Osteoblast (primary cell): ENCODE results near the gene SOBP. TPM values are rescaled to one million over a fixed set of nuclear protein-coding genes. Genes with fewer than 3 reads are reported as not detected.

Experiments
- DNase-seq: peaks from one replicate; pipeline ENCODE4 v3.0.0; 2011; ENCODE audit warnings: low spot score, mixed read lengths; ENCODE audit not compliant: insufficient read length; ENCODE audit errors: missing footprints
- H2AFZ ChIP-seq: 2 replicates; pipeline ENCODE4 v1.6.0; 2011; ENCODE audit warnings: mild to moderate bottlenecking, low read length
- H3K27ac ChIP-seq: 2 replicates; pipeline ENCODE4 v1.5.1; 2011; ENCODE audit warnings: mild to moderate bottlenecking, low read depth, low read length, moderate library complexity
- H3K27me3 ChIP-seq: 2 replicates; pipeline ENCODE4 v1.6.0; 2012; ENCODE audit warnings: mild to moderate bottlenecking, control low read depth, inconsistent platforms, low read length, moderate library complexity; ENCODE audit not compliant: insufficient read depth
- H3K36me3 ChIP-seq: 2 replicates; pipeline ENCODE4 v1.5.1; 2011; ENCODE audit warnings: mild to moderate bottlenecking, low read length, control low read depth, moderate library complexity; ENCODE audit not compliant: insufficient read depth
- H3K4me1 ChIP-seq: 2 replicates; pipeline ENCODE4 v1.5.1; 2011; ENCODE audit warnings: mild to moderate bottlenecking, low read length, control low read depth, moderate library complexity; ENCODE audit not compliant: insufficient read depth
- H3K4me2 ChIP-seq: 2 replicates; pipeline ENCODE4 v1.6.0; 2011; ENCODE audit warnings: mild to moderate bottlenecking, low read length; ENCODE audit not compliant: insufficient read depth
- H3K4me3 ChIP-seq: fragments of 200-600 bp; sonication (generic); 3 replicates; pipeline ENCODE4 v1.5.1; 2012; ENCODE audit warnings: mild to moderate bottlenecking, low read length, inconsistent platforms; ENCODE audit not compliant: insufficient read depth
- H3K79me2 ChIP-seq: 2 replicates; pipeline ENCODE4 v1.6.0; 2012; ENCODE audit warnings: mild to moderate bottlenecking, low read length, control low read depth, inconsistent platforms; ENCODE audit not compliant: insufficient read depth
- H3K9me3 ChIP-seq: 2 replicates; pipeline ENCODE4 v1.5.1; 2011; ENCODE audit warnings: low read depth, low read length, control low read depth
- H4K20me1 ChIP-seq: 2 replicates; pipeline ENCODE4 v1.6.0; 2012; ENCODE audit warnings: mild to moderate bottlenecking, low read length, control low read depth; ENCODE audit not compliant: insufficient read depth
- CTCF ChIP-seq: IDR thresholded peaks from 2 replicates; pipeline ENCODE4 v1.5.1; 2011; ENCODE audit warnings: mild to moderate bottlenecking, low read depth, low read length, moderate library complexity; ENCODE audit errors: extremely low read depth
- total RNA-seq: library from RNA; depleted of rRNA; stranded (reverse); fragments of >200 nt; gene quantifications from 2 replicates; pipeline ENCODE4 v1.2.3, GENCODE V29; 2012

SOBP gene
- total RNA-seq, 1 donor: 3.6 TPM

DNA sequence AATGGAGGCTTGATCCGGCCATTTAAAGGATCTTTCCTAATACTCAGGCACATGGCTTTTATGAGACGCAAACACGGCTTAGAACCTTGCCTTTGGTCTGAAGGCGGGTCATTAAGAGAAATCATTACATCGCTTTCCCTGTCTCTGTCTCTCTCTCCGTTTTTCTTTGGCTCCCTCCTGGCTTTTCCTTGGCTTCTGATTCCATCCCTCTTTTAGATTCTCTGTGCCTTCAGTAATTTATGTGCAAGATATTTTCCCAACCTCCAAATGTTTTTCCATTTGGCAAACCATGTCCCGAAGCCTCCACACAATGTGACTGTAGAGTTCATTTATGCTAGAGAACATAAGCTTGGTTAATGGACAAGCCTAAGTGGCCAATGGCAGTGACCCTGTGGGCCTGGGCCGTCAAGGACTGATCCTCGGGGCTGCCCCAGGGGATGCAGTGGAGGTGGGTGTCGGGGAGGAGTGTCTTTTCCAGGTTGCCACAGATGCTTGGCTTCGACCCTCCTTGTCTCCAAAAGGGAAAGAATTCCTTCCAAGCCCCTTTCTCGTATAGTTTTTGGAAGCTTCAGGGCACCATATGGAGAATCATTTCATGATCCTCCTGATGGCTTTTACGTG is 177.2 kb downstream of the SOBP start:
- H3K9me3 ChIP-seq: no peaks in the 10 kb centered on the region
- TF ChIP-seq CTCF: no peak
- H3K27me3 ChIP-seq: peaks cover 2% of the 10 kb centered on the region
- H3K4me3 ChIP-seq: no peak overlapping the region
- H3K4me1 ChIP-seq: peaks cover 24% of the 10 kb centered on the region
- no peaks in the 10 kb centered on the region for H3K79me2 ChIP-seq
- H3K27ac ChIP-seq: no peak overlapping the region
- peak overlapping the region; percentile 5 for H2AFZ ChIP-seq
- no peaks in the 10 kb centered on the region for H3K36me3 ChIP-seq
- H3K4me2 ChIP-seq: no peak overlapping the region
- no peaks in the 10 kb centered on the region for H4K20me1 ChIP-seq
- no peak for DNase-seq

GRCh38 chr6:107667790-107668189 is 177.9 kb downstream of the SOBP start:
- H3K4me1 ChIP-seq: peaks cover 24% of the 10 kb centered on the region

DNA sequence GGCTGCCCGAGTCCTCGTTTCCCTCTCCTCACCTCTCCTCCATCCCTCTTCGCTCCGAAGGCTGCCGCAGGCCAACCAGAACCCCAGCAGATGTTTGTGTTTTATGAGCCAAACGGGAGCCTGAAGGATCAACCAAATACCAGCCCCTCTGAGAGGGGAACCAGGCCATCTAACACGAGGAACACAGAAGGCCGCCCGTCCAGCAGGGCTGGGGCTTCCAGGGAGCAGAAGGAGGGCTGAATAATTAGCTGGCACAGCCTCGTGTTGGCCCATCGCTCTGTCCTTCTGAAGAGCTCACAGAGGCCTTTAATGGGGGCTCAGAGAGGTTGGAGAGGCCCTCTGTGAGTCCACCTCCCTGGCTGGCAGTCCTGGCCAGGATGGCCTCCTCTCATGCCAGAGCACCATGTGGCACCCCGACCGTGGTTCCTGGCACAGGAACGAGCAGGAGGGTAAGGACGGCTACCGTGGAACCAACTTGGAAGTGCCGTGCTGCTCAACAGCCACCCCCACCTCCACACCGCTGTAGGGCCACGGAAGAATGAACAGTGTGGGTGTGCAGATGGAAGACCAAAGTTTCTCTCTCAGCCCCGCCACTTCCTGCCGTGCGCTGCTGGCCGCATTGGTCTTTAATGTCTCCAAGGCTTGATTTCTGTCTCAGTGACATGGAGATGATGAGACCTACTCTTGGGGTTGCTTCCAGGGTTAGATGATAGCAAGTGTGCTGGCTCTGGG is 179.0 kb downstream of the SOBP start:
- no peak overlapping the region for H3K4me2 ChIP-seq
- H3K79me2 ChIP-seq: no peaks in the 10 kb centered on the region
- no peak for TF ChIP-seq CTCF
- H3K27me3 ChIP-seq: no peaks in the 10 kb centered on the region
- no peak overlapping the region for H3K4me3 ChIP-seq
- no peak overlapping the region for H2AFZ ChIP-seq
- no peak for DNase-seq
- no peaks in the 10 kb centered on the region for H3K9me3 ChIP-seq
- H4K20me1 ChIP-seq: no peaks in the 10 kb centered on the region
- H3K36me3 ChIP-seq: no peaks in the 10 kb centered on the region
- H3K4me1 ChIP-seq: peaks cover 28% of the 10 kb centered on the region
- H3K27ac ChIP-seq: no peak overlapping the region

More at GRCh38 chr6:107667790-107668189, 177.9 kb downstream of the SOBP start:
- Histone ChIP-seq H3K4me2 (no peak overlapping the region), H4K20me1 (no peaks in the 10 kb centered on the region), H3K36me3 (no peaks in the 10 kb centered on the region), H3K9me3 (no peaks in the 10 kb centered on the region), H3K4me3 (no peak overlapping the region), H3K27me3 (peaks cover under 1% of the 10 kb centered on the region), H2AFZ (no peak overlapping the region), H3K79me2 (no peaks in the 10 kb centered on the region), H3K27ac (no peak overlapping the region)
- no peak for TF ChIP-seq CTCF
- no peak for DNase-seq

GRCh38 chr6:107670792-107671199 is 180.9 kb downstream of the SOBP start:
- Histone ChIP-seq H2AFZ (peak overlapping the region; percentile 79), H3K9me3 (no peaks in the 10 kb centered on the region), H3K4me2 (no peak overlapping the region), H4K20me1 (no peaks in the 10 kb centered on the region), H3K27me3 (no peaks in the 10 kb centered on the region), H3K4me1 (peaks cover 24% of the 10 kb centered on the region), H3K36me3 (no peaks in the 10 kb centered on the region), H3K27ac (no peak overlapping the region), H3K4me3 (no peak overlapping the region), H3K79me2 (no peaks in the 10 kb centered on the region)
- DNase-seq: no peak
- no peak for TF ChIP-seq CTCF
